Transverse colon (tissue), 4 donors: ENCODE data around the gene UCK2.

Source experiments
- CTCF ChIP-seq, 5 experiments: fragments of 200-600 bp in 3 of 5; fragments of 450-650 bp in 2 of 5; sonication (generic) in 3 of 5; IDR thresholded peaks; 1 replicate in 2 of 5; 2 replicates in 3 of 5; pipeline ENCODE4 v1.5.1; 2016 to 2017; ENCODE audit warnings: antibody characterized with exemption in 5 of 5, inconsistent platforms in 3 of 5, mild to moderate bottlenecking in 2 of 5, moderate library complexity in 1 of 5
- POLR2A ChIP-seq: fragments of 450-650 bp; IDR thresholded peaks from one replicate; pipeline ENCODE4 v1.6.1; 2016; ENCODE audit warnings: antibody characterized with exemption, mild to moderate bottlenecking, moderate library complexity
- POLR2AphosphoS5 ChIP-seq, 3 donors: sonication (generic); formaldehyde crosslinking; IDR thresholded peaks; one replicate each; pipeline ENCODE4 v1.6.1; 2016; ENCODE audit warnings: antibody characterized with exemption in 3 of 3

- no peak for TF ChIP-seq POLR2A
- TF ChIP-seq CTCF (IDR thresholded peaks at IDR 0.05), result no peak
- TF ChIP-seq POLR2AphosphoS5 (IDR thresholded peaks at IDR 0.05), result no peak
Observed at GRCh38 chr1:165869343-165869742, 41.9 kb downstream of the UCK2 start.
